Stomach (tissue), 9 donors: ENCODE data around the gene SLC27A2. TPM values are rescaled to one million over a fixed set of nuclear protein-coding genes. Genes with fewer than 3 reads are reported as not detected.

Experiments
- DNase-seq, 2 donors: peaks; one replicate each; pipeline versions ENCODE4 v3.0.0 to v3.0.0-alpha.2; 2013 to 2019
- H3K27ac ChIP-seq, 5 donors: fragments of 200-600 bp in 4 of 5; sonication (generic) in 4 of 5; one replicate each; pipeline ENCODE4 v1.5.1; 2013 to 2019; ENCODE audit warnings: mild to moderate bottlenecking in 1 of 5, moderate library complexity in 1 of 5
- H3K27me3 ChIP-seq, 3 donors: fragments of 200-600 bp; sonication (generic); one replicate each; pipeline ENCODE4 v1.5.1; 2017 to 2019; ENCODE audit warnings: mixed run types in 1 of 3
- H3K36me3 ChIP-seq, 4 donors: fragments of 200-600 bp; sonication (generic); 1 replicate in 3 of 4; 2 replicates in 1 of 4; pipeline ENCODE4 v1.5.1; 2016 to 2019
- H3K4me1 ChIP-seq, 4 donors: fragments of 200-600 bp; sonication (generic); one replicate each; pipeline ENCODE4 v1.5.1; 2016 to 2019
- H3K4me3 ChIP-seq, 4 donors: fragments of 200-600 bp; sonication (generic) in 3 of 4; one replicate each; pipeline ENCODE4 v1.5.1; 2016 to 2019; ENCODE audit warnings: mild to moderate bottlenecking in 1 of 4
- H3K9me3 ChIP-seq, 4 donors: fragments of 200-600 bp; sonication (generic); one replicate each; pipeline ENCODE4 v1.5.1; 2016 to 2019
- EP300 ChIP-seq: sonication (generic); formaldehyde crosslinking; IDR thresholded peaks from one replicate; pipeline ENCODE4 v1.6.1; 2017; ENCODE audit warnings: antibody characterized with exemption
- POLR2A ChIP-seq, 4 donors: fragments of 450-650 bp; IDR thresholded peaks; one replicate each; pipeline ENCODE4 v1.6.1; 2016; ENCODE audit warnings: antibody characterized with exemption in 4 of 4, control low read depth in 2 of 4, mild to moderate bottlenecking in 1 of 4, moderate library complexity in 1 of 4
- POLR2AphosphoS5 ChIP-seq, 3 donors: sonication (generic); formaldehyde crosslinking; IDR thresholded peaks; one replicate each; pipeline ENCODE4 v1.6.1; 2016; ENCODE audit warnings: antibody characterized with exemption in 3 of 3
- WGBS, 5 donors: extraction: QIAGEN DNeasy Blood & Tissue Kit in 3 of 5; methylation state at CpG; one replicate each; pipeline versions ENCODE4 v1.1.5 to v1.1.7; 2013 to 2018; 5-methylcytosine and 5-hydroxymethylcytosine counted together
- intact Hi-C: fragments of 100-400 bp; cut with DNase I; formaldehyde crosslinking; loops from one replicate; pipeline ENCODE4 v1.15.1; 2023; ENCODE audit warnings: low total_unique reads
- polyA plus RNA-seq, 3 donors: library from polyadenylated mRNA; stranded (reverse); fragments of 200-250 nt; gene quantifications; one replicate each; pipeline ENCODE4 v1.2.3, GENCODE V29; 2013
- total RNA-seq, 5 donors: library from RNA; depleted of rRNA; stranded (reverse); fragments of >200 nt; gene quantifications; one replicate each; pipeline versions ENCODE4 v1.1.0 to v1.2.3, GENCODE V29; 2014 to 2016
- TF ChIP-seq, protein P1 (sequence below), 7 experiments: fragments of 450-650 bp in 4 of 7; fragments of 200-600 bp in 3 of 7; sonication (generic) in 3 of 7; IDR thresholded peaks; one replicate each; pipeline ENCODE4 v1.5.1; 2016 to 2019; ENCODE audit warnings: antibody characterized with exemption in 7 of 7, control low read depth in 2 of 7, mild to moderate bottlenecking in 1 of 7
- donor health status: healthy with polysubstance abuse.
- donor health status: Bipolar disorder and iron deficiency.
- donor health status: healthy.

SLC27A2 gene
- total and polyA plus RNA-seq, 8 donors: 0.61 to 53.6 (median 2.3) TPM; not detected in 2

DNA sequence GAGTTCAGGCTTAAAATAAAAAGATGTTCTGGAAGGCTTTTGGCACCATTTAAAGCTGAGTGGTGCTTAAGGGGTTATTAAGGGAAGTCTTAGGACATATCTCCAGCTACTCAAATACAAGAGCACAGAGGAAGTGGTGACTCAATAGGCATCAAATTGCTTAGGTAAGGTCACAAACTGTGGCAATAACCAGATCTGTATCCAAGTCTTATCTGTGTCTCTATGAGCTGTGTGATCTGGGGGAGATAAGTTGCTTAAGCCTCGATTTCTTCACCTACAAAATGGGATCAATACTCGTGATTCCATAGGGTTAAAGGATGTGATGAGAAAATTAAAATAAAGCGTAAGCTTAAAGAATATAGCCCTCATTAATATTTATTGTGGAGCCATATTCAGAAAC lies 75.9 kb downstream of the SLC27A2 start:
- H3K4me3 ChIP-seq: no peak overlapping the region
- intact Hi-C loops: no loop called here
- no peaks in the 10 kb centered on the region for H3K9me3 ChIP-seq
- TF ChIP-seq POLR2AphosphoS5 (IDR thresholded peaks at IDR 0.05) (no peak), POLR2A (IDR thresholded peaks at IDR 0.05) (no peak), EP300 (no peak)
- TF ChIP-seq, protein P1, sequence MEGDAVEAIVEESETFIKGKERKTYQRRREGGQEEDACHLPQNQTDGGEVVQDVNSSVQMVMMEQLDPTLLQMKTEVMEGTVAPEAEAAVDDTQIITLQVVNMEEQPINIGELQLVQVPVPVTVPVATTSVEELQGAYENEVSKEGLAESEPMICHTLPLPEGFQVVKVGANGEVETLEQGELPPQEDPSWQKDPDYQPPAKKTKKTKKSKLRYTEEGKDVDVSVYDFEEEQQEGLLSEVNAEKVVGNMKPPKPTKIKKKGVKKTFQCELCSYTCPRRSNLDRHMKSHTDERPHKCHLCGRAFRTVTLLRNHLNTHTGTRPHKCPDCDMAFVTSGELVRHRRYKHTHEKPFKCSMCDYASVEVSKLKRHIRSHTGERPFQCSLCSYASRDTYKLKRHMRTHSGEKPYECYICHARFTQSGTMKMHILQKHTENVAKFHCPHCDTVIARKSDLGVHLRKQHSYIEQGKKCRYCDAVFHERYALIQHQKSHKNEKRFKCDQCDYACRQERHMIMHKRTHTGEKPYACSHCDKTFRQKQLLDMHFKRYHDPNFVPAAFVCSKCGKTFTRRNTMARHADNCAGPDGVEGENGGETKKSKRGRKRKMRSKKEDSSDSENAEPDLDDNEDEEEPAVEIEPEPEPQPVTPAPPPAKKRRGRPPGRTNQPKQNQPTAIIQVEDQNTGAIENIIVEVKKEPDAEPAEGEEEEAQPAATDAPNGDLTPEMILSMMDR (IDR thresholded peaks at IDR 0.05): no peak
- no peaks in the 10 kb centered on the region for H3K36me3 ChIP-seq
- 71 to 83% (median 76%) methylated on average over 3 of the region's 3 CpGs for WGBS, 5 donors
- H3K27ac ChIP-seq: no peak overlapping the region
- H3K27me3 ChIP-seq: no peaks in the 10 kb centered on the region
- no peak for DNase-seq
- H3K4me1 ChIP-seq: no peaks in the 10 kb centered on the region

DNA sequence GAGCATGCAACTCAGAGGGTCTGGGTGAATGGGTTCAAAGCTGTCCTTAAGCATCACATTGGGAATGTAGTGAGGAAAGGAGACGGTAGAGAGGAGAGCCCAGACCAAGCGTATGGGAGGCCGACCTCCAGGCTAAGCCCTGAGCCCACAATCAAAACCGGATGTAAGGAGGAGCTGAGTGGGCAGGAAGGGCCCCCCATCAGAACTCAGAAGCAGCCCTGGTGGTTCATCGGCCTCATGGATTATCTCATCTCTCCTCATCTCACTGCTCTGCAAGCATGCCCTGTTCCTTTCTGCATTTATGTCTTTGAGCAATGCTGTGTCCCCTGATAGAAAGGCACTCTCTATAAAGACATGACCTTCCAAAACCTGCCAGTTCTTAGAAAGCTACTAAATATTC lies 77.3 kb downstream of the SLC27A2 start:
- H3K27me3 ChIP-seq: no peaks in the 10 kb centered on the region
- no peaks in the 10 kb centered on the region for H3K36me3 ChIP-seq
- no peaks in the 10 kb centered on the region for H3K9me3 ChIP-seq
- intact Hi-C loops: no loop called here
- WGBS, 5 donors: 53 to 87% (median 81%) methylated on average over 5 of the region's 5 CpGs
- no peak overlapping the region for H3K4me3 ChIP-seq
- DNase-seq: no peak
- H3K27ac ChIP-seq: no peak overlapping the region
- no peak for TF ChIP-seq POLR2A (IDR thresholded peaks at IDR 0.05)
- TF ChIP-seq EP300: no peak
- TF ChIP-seq, protein P1 (IDR thresholded peaks at IDR 0.05): no peak
- TF ChIP-seq POLR2AphosphoS5 (IDR thresholded peaks at IDR 0.05): no peak
- no peaks in the 10 kb centered on the region for H3K4me1 ChIP-seq

DNA sequence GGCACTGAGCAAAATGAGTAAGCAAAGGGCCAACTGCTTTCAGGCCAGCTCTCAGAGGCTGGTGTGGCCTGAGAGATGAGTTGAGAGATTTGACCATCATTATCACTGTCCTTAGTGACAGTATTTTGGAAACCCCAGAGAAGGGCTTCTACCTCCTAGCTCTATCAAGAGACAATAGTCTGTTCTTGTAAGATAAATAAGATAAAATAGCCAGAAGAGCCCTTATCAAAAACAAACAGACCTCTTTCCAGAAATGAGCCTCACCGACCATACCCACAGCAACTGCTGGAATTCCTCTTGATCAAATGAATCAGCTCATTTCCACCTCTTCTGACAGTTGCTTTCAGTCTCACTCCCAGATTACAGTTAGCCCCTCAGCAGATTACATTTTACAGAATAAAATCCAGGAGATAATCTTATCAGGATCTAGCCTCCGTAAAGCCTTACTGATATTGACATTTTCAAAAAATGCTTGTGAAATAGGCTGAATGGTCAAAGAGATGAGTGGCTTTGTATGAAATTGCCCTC lies 79.0 kb downstream of the SLC27A2 start:
- no peak for DNase-seq
- TF ChIP-seq POLR2A (IDR thresholded peaks at IDR 0.05): no peak
- TF ChIP-seq, protein P1 (IDR thresholded peaks at IDR 0.05): no peak
- no peak for TF ChIP-seq EP300
- TF ChIP-seq POLR2AphosphoS5 (IDR thresholded peaks at IDR 0.05): no peak
- peaks cover 0 to 7% (median 0%) of the 10 kb centered on the region in 3 donors for H3K27me3 ChIP-seq
- no peaks in the 10 kb centered on the region for H3K36me3 ChIP-seq
- 22 to 64% (median 41%) methylated on average over 2 of the region's 2 CpGs for WGBS, 5 donors
- H3K4me3 ChIP-seq: no peak overlapping the region
- no peaks in the 10 kb centered on the region for H3K4me1 ChIP-seq
- intact Hi-C loops: no loop called here
- H3K27ac ChIP-seq: no peak overlapping the region
- H3K9me3 ChIP-seq: no peaks in the 10 kb centered on the region

DNA sequence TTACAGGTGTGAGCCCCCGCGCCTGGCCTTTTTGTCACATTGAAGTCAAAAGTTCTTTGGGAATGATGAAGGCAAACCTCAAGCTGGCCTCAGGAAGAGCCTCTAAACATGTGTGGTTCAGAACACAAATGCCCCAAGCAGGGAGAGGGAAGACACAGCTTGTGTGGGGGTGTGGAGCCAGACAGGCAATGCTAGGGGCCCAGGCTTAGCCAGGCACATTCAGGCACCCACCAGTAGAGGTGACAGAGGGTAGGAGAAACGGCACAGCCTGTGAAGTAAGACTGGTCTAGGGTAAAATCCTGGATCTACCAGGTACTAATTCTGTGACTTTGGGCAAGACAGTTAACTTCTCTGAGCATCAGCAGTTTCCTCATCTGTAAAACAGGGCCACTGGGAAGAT lies 80.0 kb downstream of the SLC27A2 start:
- TF ChIP-seq EP300 (no peak), POLR2A (IDR thresholded peaks at IDR 0.05) (no peak), POLR2AphosphoS5 (IDR thresholded peaks at IDR 0.05) (no peak)
- TF ChIP-seq, protein P1 (IDR thresholded peaks at IDR 0.05): no peak
- Histone ChIP-seq H3K27me3 (peaks cover 0 to 7% (median 0%) of the 10 kb centered on the region in 3 donors), H3K27ac (no peak overlapping the region), H3K36me3 (no peaks in the 10 kb centered on the region), H3K4me3 (no peak overlapping the region), H3K4me1 (no peaks in the 10 kb centered on the region), H3K9me3 (no peaks in the 10 kb centered on the region)
- no peak for DNase-seq
- 82 to 92% (median 85%) methylated on average over 3 of the region's 3 CpGs for WGBS, 5 donors
- intact Hi-C loops: no loop called here
